T-helper 2 cell treated with Interferon-gamma antibody and Interleukin-4, amounts not matched to agents 100 ng/mL and 5 ng/mL, for 36 hours (primary cell): ENCODE data around the gene COX17. TPM values are rescaled to one million over a fixed set of nuclear protein-coding genes. Genes with fewer than 3 reads are reported as not detected.

Source experiments
- intact Hi-C: fragments of 100-400 bp; cut with micrococcal nuclease; formaldehyde crosslinking; loops from one replicate; pipeline ENCODE4 v1.15.1; 2023
- total RNA-seq: library from RNA; stranded (reverse); gene quantifications from 2 replicates; pipeline ENCODE4 v1.2.3, GENCODE V29; 2022

Gene COX17
- total RNA-seq, 1 donor from 2014 or later: 47.2 TPM

DNA sequence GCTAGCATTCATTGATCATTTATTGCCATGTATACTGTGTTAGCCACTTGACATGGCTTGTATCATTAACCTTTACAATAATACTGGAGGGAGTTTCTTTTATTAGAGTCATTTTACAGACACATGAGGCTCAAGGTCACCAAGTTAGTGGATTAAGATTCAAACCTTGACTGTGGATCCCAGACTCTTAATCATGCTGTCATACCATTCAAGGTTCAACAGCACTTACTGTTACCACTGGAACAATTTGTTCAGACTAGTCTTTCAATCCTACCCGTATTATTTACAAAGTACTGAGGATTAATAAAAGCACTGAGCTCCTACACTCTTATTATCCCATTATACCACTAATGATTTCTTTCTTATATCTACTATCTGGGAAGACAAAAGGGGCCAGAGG lies 1.2 kb downstream of the COX17 start:
- intact Hi-C loops: loop anchor here (2.0 to 5.0 kb wide), 3 partner anchors 75 to 399 kb away; partner anchors contain the start of gene ADPRH

DNA sequence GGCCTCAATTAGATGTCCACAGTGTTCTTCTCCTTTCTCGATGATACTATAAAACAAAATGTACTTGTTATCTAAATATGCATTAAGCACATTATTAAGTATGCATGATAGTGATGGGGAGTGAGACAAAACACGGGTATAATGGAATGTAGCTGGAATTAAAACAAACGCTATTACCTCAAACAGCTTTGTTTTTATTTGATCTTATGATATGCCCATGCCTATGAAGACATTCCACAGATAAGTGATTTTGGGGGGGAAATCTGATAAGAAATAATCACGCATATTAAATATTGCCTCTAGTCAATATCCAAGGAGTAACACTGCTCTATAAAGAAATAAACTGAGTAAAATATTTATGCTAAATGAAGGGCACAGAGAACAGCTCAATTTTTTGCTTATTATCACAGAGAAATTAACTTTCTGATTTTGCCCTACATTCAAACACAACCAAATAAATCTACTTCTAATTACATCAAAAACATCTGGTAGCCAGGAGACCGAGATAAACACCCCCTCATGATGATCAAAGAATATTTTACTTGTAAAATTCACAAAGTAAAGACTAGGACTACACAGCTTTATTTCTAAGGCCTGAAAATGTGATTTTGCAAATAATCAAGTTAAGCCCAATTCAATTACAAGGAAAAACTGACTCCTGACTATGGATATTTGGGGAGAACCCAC lies 1.9 kb downstream of the COX17 start:
- intact Hi-C loops: loop anchor here (5.0 kb wide), 2 partner anchors 98 to 398 kb away; partner anchors contain the start of gene ADPRH

DNA sequence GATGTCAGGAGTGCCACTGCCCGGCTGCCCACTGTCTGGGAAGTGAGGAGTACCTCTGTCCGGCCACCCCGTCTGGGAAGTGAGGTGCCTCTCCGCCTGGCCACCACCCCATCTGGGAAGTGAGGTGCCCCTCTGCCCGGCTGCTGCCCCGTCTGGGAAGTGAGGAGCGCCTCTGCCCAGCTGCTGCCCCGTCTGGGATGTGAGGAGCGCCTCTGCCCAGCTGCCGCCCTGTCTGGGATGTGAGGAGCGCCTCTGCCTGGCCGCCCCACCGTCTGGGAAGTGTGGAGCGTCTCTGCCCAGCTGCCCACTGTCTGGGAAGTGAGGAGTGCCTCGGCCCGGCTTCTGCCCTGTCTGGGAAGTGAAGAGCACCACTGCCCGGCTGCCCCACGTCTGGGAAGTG lies 3.3 kb downstream of the COX17 start:
- intact Hi-C loops: no loop called here

DNA sequence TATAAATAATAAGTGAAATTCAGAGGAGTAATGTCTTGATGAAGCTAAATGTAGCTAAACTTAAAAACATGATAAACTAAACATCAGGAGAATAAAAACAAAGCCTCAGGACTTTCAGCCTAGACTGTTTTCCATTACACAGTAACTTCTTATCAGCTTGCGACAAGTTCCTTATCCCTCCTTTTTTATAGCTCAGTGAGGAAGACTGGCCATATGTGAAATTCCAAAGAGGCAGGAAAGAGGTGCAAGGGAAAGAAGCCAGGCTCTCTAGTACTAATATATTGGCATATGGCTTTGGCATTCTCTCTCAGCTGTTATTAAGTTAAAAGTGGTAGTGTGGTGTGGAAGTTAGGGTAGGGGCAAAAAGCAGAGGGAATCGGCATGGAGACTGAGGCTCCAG lies 4.4 kb downstream of the COX17 start:
- intact Hi-C loops: no loop called here

DNA sequence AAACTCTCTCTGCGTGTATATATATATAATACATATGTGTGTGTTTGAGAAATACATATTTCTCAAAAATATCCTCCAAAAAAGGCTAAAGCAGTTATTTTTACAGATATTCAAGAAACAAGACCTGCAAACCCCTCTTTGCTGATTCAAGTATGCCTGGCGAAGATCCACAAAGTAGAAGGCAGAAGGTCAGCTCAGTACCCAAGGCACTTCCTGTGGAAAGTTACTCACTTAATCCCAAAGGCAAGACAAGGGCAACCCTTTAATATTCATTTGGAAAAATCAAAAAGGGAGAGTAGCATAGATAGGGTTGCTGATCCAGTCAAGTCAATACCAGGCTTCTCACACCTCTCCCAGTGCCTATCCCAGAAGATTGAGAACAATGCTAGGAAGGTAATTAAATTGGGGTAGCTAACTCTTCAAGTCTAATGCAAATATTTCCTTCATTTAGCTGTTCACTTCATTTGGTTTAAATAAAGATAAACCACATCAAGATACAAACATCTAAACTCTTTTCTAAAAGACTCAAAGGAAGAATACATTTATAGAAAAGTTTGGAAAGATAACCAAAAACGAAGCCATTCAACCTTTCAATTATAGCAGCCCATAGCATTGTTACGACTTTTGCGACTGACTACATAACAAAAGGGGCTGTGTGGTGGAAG lies 7.2 kb downstream of the COX17 start:
- intact Hi-C loops: no loop called here

DNA sequence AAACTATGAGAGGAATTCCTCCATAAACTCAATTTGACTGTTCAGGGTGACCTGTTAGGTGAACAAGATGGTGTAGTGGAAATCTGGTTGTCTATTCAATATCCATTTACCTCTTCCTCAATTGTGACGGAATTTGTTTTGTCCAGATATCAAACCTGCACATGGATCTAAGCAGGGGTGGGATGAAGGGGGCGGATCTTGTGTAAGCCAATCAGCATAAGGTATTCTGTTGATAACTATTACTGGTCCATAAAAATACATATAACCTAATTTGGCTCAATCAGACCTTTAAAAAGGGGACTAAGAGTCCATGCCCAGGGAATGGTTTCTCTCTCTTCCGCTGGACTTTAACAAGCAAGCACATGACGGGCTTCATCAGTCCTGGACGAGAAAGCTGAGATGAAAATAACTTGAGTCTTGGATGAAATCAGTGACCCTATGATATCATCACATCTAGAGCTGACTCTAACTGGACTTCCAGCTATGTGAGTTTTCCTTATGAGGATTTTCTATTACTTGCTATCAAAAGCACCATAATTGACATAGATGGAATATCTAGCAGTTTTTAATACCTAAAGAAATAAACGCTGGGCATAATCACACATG lies 11.1 kb downstream of the COX17 start:
- intact Hi-C loops: no loop called here

DNA sequence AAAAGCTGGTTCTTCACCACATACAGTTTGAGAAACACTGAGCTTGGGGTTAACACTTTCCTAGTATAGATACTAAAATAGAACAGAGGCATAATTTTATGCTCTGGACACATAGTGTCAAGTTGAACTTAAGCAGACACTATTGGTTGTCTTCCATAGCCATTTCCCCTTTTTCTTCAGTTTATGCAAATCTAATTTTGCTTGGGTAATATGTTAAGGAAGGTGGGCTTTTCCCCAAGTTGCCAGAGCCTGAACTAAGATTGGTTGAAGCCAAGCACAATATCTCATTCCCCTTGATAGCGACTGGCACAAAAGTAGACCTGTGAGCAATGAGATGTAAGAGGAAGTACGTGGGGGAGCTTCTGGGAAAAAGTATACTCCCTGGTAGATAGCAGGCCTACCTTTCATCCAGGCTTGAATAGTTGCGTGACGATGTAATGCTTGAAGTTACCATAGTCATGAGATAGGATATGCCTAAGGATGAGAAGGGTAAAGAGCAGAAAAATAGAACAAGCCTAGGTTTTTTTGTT lies 12.3 kb downstream of the COX17 start:
- intact Hi-C loops: no loop called here

DNA sequence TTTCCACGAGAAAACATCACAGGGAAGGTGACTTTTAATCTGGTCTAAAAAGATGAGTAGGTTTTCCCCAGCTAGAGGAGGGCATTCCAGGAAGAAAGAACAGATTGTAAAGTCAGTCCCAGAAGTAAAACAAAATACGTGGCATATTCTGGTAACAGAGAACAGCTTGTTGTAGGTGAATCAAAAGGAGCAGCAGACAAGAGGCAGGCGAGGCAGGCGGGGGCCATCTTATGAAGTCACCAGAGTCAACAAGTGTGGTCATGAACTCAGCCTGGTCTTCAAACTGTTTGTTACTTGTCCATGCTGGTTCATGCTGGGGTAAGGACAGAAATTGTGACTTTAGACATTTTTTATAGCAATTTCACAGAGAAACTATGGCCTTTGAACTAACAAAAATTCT lies 12.8 kb downstream of the COX17 start:
- intact Hi-C loops: no loop called here

DNA sequence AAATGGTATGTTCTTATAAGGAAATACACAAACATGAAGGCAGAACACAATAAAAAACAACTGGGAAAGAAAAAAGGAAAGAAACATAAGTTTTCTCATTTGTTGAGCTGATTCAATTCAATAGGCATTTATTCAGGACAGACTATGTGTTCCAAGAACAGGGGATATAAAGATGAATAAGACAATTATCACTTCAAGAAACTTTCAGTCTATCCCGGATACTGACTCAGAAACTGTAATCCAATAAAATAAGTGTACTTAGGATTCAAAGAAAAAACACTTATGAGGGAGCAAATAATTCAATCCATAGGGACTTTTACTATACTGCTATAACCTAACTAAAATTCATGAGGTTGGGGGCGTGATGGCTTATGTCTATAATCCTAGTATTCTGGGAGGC lies 13.3 kb downstream of the COX17 start:
- intact Hi-C loops: no loop called here

DNA sequence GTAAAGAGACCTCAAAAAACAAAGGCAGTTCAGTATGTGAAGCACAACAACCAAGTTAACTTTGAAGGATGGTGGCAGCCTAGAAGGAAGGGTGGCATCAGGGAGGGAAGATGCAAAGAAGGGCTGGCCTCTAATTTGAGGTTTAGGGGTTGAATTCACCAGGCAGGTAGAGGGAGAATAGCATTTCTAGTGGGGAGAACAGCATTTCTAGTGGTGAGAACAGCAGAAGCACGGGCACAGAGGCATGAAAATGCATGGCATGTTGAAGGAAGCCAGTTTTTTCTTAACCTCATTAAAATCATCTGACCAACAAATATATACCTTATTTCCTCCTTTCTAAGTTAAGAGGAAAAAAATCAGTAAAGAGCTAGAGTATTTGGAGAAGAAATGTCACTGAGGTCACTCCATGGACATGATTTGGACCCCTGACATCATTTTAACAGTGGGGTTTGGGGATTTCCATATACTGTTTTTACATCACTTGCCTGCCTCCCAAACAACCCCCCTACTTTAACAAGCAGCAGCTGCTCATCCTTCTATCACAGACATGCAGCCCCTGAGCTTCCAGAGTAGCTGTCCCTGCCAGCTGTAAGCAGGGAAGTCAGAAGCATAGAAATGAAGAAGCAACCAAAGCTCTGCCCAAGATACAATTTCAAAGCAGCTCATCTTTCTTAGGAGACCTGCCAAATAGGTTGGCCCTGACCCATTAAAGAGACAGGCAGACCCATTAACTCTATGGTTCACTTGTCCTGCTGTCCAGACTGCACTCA lies 14.4 kb downstream of the COX17 start:
- intact Hi-C loops: no loop called here

DNA sequence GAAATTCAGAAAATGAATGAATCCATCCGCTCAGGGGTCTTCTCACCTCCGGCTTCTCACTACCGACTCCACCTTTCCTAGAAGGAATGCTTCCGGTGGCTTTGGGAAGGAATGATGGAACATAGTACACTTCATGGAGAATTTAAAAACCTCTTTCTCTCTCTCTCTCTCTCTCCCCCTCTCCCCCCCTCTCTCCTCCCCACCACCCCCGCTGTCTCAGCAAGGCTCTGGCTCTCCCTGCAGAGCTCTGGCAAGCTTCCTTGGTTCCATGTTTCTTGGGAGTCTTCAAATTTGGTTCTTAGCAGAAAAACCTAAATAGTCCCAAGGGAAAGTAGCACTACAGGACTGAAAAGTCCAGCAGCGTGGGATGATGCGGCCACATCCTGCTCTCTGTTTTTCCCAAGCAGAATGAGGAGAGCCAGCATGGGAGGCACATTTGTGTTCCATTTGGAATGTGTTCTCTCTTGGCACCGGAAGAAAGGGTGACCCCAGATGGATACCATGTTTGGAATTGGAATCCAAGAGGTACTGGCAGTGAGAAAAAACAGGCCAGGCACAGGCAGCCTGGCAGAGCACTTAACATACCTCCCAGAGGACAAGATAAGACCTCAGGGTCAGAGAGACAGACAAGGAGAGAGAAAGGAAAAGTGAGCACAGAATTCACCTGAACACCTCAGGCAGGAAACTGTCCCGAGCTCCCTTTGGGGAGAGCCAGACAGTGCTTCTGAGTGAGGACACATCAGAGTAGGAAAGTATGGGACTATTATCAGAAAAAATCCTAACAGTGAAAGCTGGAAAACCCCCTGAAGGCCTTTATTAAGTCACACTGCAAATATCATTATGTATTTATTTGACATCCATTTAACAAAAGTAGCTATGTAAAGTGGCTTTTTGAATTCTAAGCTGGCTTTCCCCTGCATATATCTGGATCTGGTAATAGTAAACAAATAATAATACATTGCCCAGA lies 16.4 kb downstream of the COX17 start, which contains the start of gene POPDC2:
POPDC2 (minus strand) TSS at position 116 of the 967 bp plus-strand sequence. CDS start 166 bp downstream, outside the sequence.
- intact Hi-C loops: no loop called here

DNA sequence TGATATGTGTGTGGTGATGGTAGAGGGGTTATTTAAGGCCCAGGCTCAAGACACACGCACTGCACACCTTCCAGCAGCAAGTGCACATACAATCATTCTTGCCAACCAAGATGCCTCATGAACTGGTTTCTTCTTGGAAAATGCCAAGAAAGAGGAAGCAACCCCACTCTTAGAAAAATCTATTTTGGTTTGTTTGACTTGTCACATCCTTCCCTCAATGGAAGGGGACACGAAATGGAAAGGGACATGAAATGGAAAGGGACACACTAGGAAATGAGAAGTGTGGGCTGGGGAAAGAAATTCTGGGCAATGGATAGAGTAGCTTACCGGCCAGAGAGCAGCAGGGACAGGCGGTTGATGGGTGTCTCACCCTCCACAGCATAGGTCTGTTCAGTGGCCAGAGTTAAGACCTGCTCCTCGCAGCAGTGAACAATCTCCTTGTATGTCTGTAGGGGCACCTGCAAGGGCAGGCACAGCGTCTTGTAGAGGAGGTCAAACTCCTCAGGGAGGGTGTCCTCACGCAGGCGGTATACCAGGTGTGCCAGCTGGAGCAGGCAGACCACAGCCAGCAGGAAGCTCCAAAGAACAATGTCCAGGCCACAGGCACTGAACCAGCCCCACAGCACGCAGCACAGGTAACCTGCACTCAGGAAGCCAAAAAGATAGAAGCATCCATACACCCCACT lies 17.5 kb downstream of the COX17 start:
- intact Hi-C loops: no loop called here

DNA sequence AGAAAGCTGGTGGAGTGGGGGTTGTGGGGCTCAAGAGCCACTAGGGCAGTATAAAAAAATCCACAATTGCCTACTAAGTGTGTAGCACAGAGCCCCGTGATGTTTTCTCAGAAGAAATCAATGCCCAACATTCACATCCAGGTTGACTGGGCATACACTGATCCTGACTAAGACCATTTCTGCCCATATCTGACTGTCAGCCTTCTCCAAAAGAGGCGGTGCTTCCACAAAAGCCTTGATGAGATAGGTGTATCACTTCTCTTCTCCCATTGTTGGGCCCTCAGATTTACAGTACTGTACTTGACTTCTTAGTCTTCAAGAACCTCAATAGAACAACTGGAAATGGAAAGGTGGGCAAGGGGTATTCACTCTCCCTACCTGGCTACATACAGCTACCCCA lies 18.2 kb downstream of the COX17 start:
- intact Hi-C loops: no loop called here

DNA sequence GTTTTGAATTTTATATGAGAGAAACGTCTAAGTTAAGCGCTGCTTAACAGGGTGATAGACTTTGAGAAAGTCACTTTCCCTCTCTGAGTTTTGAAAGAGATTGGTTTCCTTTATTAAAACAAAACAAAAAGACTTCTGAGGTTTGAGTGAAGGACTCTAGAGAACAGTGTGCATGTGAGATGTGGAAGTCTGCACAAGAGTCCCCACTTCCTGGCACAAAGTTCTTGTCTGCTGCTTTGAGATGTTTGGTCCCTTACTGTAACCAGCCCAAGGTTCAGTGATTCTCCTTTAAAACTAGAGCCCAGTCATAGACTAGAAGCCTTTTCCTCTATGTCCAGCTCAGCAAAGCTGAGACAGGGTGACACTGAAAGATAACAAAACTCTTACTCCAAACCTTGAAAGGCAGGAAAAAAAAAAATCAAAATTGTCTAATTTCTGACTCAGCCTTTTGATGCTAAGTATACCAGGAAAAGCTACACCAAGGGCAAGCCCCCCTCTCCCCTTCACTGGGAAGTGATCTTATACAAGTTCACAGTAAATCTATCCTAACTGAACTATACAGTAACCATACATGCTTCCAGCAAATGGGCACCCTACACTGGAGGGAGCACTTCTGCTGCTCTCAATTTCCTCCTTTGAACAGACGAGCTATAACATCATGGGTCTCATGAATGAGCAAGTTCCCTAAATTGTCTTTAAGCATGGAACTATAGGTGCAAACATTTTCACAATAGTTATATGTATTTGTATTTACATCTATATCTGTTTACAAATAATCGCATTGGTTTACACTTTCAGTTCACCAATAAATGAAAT lies 19.1 kb downstream of the COX17 start:
- intact Hi-C loops: no loop called here

DNA sequence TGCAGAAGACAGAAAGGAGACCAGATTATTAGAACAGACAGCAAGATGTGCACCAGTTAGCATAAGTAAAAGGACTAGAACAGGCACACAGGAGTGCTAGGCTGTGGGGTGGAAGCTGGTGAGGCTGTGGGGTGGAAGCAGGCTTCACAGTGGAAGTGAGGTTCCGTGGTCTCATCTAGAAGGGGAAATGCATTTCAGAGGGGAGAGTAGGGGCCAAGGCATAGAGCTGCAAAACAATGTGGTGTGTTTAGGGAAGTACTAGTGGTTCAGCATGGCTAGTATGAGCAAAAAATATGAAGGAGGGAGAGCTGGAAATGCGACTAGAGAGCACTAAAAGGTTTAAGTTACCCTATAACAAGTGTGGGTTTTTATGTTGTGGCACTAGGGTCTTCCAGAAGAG lies 23.3 kb downstream of the COX17 start:
- intact Hi-C loops: no loop called here

DNA sequence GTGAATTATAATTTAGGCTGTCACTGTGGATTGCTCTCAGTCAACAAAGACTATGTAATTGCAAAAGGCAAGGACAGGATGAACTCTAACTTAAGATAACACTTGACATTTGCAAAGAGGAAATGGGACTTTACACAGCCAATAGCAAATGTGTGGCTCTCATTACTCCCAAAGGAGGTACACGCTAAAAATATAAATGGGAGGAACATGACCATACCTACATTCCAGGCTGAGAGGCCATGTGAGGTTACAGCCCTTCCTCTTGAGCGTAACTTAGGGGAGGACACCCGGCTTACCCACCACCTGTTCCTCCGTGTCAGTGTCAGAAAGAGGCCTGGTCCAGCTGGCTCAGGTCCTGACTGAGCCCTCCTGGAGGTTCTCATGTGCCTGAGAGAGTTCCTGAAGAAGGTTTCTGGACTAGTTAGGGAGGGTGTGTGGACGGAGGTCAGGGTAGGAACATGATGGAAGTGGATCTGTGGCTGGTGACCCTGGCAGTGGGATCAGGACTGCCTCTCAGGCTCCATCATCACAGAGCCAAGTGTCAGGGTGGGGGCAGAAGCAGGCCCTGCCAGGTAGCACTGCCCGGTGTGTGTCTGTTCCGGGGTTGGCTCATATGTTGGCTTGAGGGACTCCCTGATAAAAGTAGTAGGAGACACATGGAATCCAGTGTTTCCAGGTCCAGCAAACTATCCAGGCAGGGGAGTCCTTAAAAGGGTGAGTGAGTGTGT lies 24.7 kb downstream of the COX17 start:
- intact Hi-C loops: no loop called here

DNA sequence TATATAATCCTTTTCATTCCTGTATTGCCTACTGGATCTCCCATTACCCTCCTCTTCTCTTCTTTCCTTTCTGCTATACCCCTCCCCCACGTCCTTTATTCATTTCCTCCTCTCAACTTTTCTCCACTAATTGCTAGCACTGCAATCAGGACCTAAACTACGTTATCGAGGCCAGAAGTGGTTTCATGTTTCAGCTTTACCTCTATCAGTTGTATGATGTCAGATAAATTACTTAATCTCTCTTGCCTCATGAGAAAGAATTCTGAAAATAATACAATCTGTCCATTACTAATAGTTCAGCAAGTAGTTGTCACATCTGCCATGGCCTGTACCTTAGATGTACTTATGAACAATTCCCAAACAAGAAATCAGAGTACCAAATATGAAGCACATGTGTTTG lies 27.4 kb downstream of the COX17 start:
- intact Hi-C loops: no loop called here
